GM12892 (cell line): Measurements from ENCODE around the gene KLRC1. TPM values are rescaled to one million over a fixed set of nuclear protein-coding genes. Genes with fewer than 3 reads are reported as not detected.
"Not testable (repeated sequence)": the region's sequence is repeated elsewhere in the genome, so short reads cannot be mapped to it uniquely, and the experiment has no call there.

Source experiments
- DNase-seq: peaks from one replicate; pipeline ENCODE4 v3.0.0; 2011; ENCODE audit not compliant: insufficient read length
- FAIRE-seq: peaks from 2 replicates; lab custom pipeline; 2011; peaks lifted over from hg19 to GRCh38; lab: Jason Lieb, UNC
- POLR2A ChIP-seq: IDR thresholded peaks from 2 replicates; pipeline ENCODE4 v1.6.1; 2011; ENCODE audit warnings: low read depth, low read length, control low read depth
- POLR2AphosphoS5 ChIP-seq: IDR thresholded peaks from 2 replicates; pipeline ENCODE4 v1.6.1; 2011; ENCODE audit warnings: low read depth, low read length, control low read depth
- TAF1 ChIP-seq: IDR thresholded peaks from 2 replicates; pipeline ENCODE4 v1.6.1; 2011; ENCODE audit warnings: low read depth, mild to moderate bottlenecking, control low read depth, low read length, borderline replicate concordance
- polyA plus RNA-seq: library from polyadenylated mRNA; unstranded; fragments of >200 nt; gene quantifications from one replicate; pipeline ENCODE4 v1.2.1, GENCODE V29; 2012; ENCODE audit warnings: missing spikeins, inconsistent platforms; ENCODE audit not compliant: missing spikeins

Gene KLRC1
- not detected for polyA plus RNA-seq

DNA sequence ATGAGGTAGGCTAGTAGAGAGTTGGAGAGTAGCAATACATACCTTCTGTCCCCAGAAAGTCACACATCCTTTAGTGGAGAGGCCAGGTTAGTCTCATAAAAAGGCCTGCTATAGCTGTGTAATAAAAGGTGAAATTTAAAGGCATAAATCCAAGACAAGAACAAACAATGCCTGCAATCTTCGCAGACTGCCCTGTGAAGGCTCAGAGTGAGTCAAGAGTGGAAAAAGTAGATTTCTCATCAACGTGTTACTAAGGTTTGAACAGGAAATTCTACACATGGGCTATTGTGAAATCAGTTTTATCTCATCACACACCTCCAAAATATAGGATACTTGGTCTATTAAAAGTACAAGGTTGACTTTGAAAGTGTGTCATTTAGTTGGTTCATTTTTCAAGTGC lies at the start of gene KLRC1:
KLRC1 (minus strand) TSS at position 222 of the 400 bp plus-strand sequence. CDS start 2,221 bp downstream, outside the sequence.
- FAIRE-seq (no peak), DNase-seq (no peak)
- TF ChIP-seq POLR2A (no peak), TAF1 (no peak), POLR2AphosphoS5 (no peak)

DNA sequence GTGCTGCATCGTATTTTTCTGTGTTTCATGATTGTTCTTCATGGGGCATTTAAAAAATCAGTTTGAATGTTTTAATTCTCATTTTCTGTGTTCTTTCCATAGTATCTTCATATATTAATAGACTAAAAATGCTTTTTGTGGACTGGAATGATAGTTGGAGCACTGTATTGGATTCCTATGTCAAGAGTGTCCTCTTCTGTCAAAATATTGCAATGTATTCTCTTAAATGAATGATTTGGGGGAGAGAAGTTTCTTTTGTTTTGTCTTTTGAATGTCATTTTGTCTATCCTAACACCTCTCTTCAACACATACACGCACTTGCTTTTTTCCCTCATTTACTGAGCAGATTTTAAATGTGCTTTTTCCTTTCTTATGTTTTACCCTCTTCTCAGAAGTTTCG lies 47.9 kb upstream of the KLRC1 start:
- TF ChIP-seq POLR2A (no peak), TAF1 (no peak), POLR2AphosphoS5 (no peak)
- DNase-seq, result no peak
- FAIRE-seq, result peak; percentile 33

GRCh38 chr12:10498042-10498441 lies 44.9 kb upstream of the KLRC1 start:
- no peak for DNase-seq
- TF ChIP-seq TAF1 (no peak), POLR2AphosphoS5 (no peak), POLR2A (no peak)
- FAIRE-seq, result peak; percentile 27

DNA sequence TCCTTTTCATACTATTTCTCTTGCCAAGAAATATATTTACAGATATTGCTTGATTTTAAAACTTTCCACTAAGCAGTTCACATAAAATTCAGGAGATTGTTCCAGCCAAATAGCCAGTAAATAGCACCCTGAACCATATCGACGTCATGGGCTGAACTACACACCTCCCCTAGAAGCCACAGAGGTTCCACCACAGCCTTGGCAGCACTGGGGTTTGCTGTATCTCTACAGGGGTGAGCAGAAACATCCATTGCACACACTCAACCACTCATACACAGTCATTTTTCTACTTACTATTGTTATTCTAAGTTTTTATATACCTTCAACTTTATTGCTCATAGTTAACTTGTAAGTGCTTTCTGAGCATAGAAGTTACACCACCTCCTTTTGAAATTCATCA lies 44.4 kb upstream of the KLRC1 start:
- DNase-seq (no peak), FAIRE-seq (no peak)
- TF ChIP-seq POLR2AphosphoS5, result no peak
- no peak for TF ChIP-seq TAF1
- no peak for TF ChIP-seq POLR2A

- no peak for TF ChIP-seq TAF1
- no peak for TF ChIP-seq POLR2A
- TF ChIP-seq POLR2AphosphoS5, result no peak
- DNase-seq, result no peak
- no peak for FAIRE-seq
Measured at GRCh38 chr12:10491766-10492165, 38.6 kb upstream of the KLRC1 start.

DNA sequence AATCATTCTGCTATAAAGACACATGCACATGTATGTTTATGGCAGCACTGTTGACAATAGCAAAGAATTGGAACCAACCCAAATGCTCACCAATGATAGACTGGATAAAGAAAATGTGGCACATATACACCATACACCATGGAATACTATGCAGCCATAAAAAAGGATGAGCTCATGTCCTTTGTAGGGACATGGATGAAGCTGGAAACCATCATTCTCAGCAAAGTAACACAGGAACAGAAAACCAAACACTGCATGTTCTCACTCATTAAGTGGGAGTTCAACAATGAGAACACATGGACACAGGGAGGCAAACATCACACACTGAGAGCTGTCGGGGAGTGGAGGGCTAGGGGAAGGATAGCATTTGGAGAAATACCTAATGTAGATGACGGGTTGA lies 34.2 kb upstream of the KLRC1 start:
- FAIRE-seq, DNase-seq: not testable (repeated sequence)

GRCh38 chr12:10481901-10482300 lies 28.7 kb upstream of the KLRC1 start:
- FAIRE-seq, result not testable (repeated sequence)

GRCh38 chr12:10472808-10473207 lies 19.6 kb upstream of the KLRC1 start:
- not testable (repeated sequence) for FAIRE-seq, DNase-seq

More at GRCh38 chr12:10481901-10482300, 28.7 kb upstream of the KLRC1 start:
- DNase-seq, result not testable (repeated sequence)

DNA sequence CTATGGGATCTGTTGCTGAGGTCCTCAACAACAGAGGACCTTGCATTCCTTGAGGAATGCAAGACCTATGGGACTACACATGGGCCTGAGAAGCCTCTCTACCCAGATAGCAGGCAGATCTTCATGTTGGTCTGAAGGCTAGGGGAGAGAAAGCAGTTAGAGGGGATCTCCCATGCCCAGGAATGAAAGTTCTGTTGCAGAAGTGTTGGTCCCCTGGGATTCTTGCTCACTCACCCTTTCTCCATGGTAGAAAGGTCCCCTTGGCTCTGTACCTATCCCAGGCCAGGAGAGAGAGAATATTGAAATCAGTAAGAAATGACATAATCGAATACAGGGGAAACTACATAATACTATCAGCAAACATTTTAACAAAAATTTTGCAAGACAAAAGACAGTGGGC lies 16.5 kb upstream of the KLRC1 start:
- FAIRE-seq (no peak), DNase-seq (no peak)
- no peak for TF ChIP-seq TAF1
- TF ChIP-seq POLR2A, result no peak
- TF ChIP-seq POLR2AphosphoS5, result no peak

DNA sequence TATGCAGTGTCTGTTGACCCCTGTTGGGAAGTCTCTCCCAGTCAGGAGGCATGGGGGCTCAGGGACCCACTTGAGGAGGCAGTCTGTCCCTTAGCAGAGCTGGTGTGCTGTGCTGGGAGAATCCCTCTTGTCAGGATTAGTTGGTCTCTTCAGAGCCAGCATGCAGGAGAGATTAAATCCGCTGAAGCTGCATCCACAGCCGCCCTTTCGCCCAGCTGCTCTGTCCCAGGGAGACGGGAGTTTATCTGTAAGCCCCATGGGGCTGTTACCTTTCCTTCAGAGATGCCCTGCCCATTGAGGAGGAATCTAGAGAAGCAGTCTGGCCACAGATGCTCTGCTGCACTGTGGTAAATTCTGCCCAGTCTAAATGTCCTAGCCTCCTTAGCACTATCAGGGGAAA lies 13.1 kb upstream of the KLRC1 start:
- DNase-seq, result no peak
- FAIRE-seq, result no peak
- TF ChIP-seq POLR2A (no peak), TAF1 (no peak), POLR2AphosphoS5 (no peak)

- FAIRE-seq (no peak), DNase-seq (no peak)
- TF ChIP-seq POLR2A (no peak), POLR2AphosphoS5 (no peak), TAF1 (no peak)
Measured at GRCh38 chr12:10457760-10458159, 4.6 kb upstream of the KLRC1 start.

DNA sequence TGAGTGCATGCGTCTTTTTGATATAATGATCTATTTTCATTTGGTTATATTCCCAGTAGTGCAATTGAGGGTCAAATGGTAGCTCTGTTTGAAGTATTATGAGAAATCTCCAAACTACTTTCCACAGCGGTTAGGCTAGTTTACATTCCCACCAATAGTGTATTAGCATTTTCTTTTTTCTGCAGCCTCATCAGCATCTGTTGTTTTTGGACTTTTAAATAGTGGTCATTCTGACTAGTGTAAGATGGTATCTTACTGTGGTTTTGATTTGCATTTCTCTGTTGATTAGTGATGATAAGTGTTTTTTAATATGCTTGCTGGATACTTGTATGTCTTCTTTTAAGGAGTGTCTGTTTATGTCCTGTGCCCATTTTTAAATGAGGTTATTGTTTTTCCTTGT lies 3.7 kb upstream of the KLRC1 start:
- TF ChIP-seq TAF1 (no peak), POLR2AphosphoS5 (no peak), POLR2A (no peak)
- no peak for FAIRE-seq
- no peak for DNase-seq

GRCh38 chr12:10455766-10456165 lies 2.6 kb upstream of the KLRC1 start:
- no peak for DNase-seq
- no peak for FAIRE-seq
- TF ChIP-seq POLR2A (no peak), TAF1 (no peak), POLR2AphosphoS5 (no peak)

DNA sequence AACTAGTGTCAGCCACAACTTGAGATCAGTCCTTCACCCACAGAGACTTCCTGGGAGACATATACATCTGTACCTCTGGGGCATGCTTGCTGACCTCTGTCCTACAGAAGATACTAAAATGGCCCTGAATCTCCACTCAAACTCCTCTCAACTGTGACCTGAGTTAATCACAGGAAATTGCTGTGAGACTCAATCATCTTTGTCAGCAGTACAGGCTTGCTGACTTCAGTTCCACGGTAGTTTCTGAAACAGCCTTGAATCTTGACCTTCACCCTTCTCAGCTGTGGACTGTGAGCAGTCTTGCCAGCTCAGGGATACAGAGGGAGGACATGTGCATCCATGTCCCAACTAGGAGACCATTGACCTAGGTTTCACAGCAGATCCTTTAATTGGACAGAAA lies 1.4 kb upstream of the KLRC1 start:
- FAIRE-seq (no peak), DNase-seq (no peak)
- TF ChIP-seq TAF1 (no peak), POLR2A (no peak), POLR2AphosphoS5 (no peak)

- TF ChIP-seq POLR2AphosphoS5 (no peak), TAF1 (no peak), POLR2A (no peak)
- no peak for DNase-seq
- FAIRE-seq, result peak; percentile 68
Measured at GRCh38 chr12:10448236-10448635, 4.9 kb downstream of the KLRC1 start.

- FAIRE-seq, result not testable (repeated sequence)
Measured at GRCh38 chr12:10446052-10446451, 7.1 kb downstream of the KLRC1 start.

DNA sequence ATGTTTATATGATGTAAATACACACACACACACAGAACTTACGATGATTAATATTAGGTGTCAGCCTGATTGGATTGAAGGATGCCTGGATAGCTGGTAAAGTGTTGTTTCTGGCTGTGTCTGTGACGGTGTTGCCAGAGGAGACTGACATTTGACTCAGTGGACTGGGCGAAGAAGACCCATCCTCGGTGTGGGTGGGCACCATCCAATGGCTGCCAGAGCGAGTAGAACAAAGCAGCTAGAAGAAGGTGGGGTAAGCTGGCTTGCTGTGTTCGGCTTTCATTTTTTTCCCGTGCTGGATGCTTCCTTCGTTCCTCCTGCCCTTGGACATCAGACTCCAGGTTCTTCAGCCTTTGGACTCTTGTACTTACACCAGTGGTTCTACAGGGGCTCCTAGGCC lies 12.0 kb downstream of the KLRC1 start:
- not testable (repeated sequence) for DNase-seq, FAIRE-seq

More at GRCh38 chr12:10446052-10446451, 7.1 kb downstream of the KLRC1 start:
- not testable (repeated sequence) for DNase-seq

DNA sequence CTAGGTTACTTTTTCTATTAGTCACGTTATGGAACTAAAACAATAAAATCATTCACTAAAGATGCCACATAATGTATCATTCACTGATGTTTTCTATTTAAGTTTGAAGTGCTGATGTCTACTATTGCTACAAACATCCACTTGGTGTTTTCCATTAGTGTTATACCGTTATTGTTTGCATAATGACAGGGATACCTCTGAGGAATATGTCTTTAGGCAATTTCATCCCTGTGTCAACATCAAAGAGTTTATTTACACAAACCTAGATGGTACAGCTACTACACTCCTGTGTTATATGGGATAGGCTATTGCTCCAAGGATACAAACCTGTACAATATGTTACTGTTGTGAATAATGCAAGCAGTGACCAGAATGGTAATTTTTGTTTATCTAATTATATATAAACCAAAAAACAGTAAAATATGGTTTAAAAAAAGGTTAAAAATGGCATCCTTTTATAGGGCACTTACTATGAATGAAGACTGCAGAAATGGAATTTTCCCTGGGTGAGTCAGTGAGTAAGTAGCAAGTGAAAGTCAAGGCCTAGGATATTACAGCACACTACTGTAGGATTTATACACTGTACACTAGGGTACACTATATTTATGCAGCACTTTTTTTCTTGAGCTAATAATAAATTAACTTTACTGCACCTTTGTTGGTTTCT lies 13.4 kb downstream of the KLRC1 start:
- DNase-seq, FAIRE-seq: not testable (repeated sequence)

DNA sequence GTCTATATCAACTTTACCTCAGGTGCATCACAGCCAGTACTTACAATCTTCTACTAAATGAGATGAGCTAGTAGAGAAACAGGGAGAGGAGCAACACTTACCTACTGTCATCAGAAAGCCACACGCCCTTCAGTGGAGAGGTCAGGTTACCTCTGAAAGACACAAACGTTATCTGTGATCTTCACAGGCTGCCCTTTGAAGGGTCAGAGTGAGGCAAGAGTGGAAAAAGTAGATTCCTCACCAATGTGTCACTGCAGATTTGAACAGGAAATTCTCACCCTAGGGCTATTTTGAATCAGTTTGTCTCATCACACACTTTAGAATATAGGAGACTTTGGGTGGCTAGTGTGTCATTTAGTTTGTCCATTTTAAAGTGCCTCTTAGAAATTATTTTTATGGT lies 15.6 kb downstream of the KLRC1 start:
- DNase-seq, FAIRE-seq: not testable (repeated sequence)
